ENCODE measurements around the gene KLHDC3. TPM values are rescaled to one million over a fixed set of nuclear protein-coding genes. Genes with fewer than 3 reads are reported as not detected.

The KLHDC3 gene
- total RNA-seq, 1 donor from 2014 or later = 154 TPM

- peak within 1 kb of the TSS; percentile 98 for H3K4me3 Mint-ChIP-seq (ENCODE audit: unreplicated experiment)
- no peaks in the 10 kb centered on the region for H3K9me3 Mint-ChIP-seq (ENCODE audit: unreplicated experiment)
- peaks cover 15% of the 10 kb centered on the region for H3K27me3 Mint-ChIP-seq (ENCODE audit: unreplicated experiment)
- peaks cover 41% of the 10 kb centered on the region for H3K4me1 Mint-ChIP-seq (ENCODE audit: unreplicated experiment)
- H3K36me3 Mint-ChIP-seq (ENCODE audit: low read depth, unreplicated experiment) = peaks cover 43% of the 10 kb centered on the region
- no peak for TF ChIP-seq CTCF (IDR thresholded peaks at IDR 0.05; ENCODE audit: unreplicated experiment)
- peak; percentile 85 for DNase-seq (ENCODE audit: low spot score)
- peak within 1 kb of the TSS; percentile 96 for H3K27ac Mint-ChIP-seq (ENCODE audit: unreplicated experiment)
These were observed 39.6 kb downstream of the KLHDC3 start, which contains the start of gene CUL7 for GRCh38 chr6:43053545-43054205. Gene CUL7, minus strand, starts transcription at chr6:43053851. Its CDS starts 1,063 bp downstream, at chr6:43052788.

- no peaks in the 10 kb centered on the region for H3K9me3 Mint-ChIP-seq (ENCODE audit: unreplicated experiment)
- DNase-seq (ENCODE audit: low spot score) = no peak
- no peak for TF ChIP-seq CTCF (IDR thresholded peaks at IDR 0.05; ENCODE audit: unreplicated experiment)
- peaks cover 15% of the 10 kb centered on the region for H3K27me3 Mint-ChIP-seq (ENCODE audit: unreplicated experiment)
- H3K36me3 Mint-ChIP-seq (ENCODE audit: low read depth, unreplicated experiment) = peaks cover 38% of the 10 kb centered on the region
- peaks cover 46% of the 10 kb centered on the region for H3K4me1 Mint-ChIP-seq (ENCODE audit: unreplicated experiment)
- H3K27ac Mint-ChIP-seq (ENCODE audit: unreplicated experiment) = peak overlapping the region; percentile 85
- peak overlapping the region; percentile 92 for H3K4me3 Mint-ChIP-seq (ENCODE audit: unreplicated experiment)
These were observed 40.3 kb downstream of the KLHDC3 start for GRCh38 chr6:43054206-43054943.

- DNase-seq (ENCODE audit: low spot score) = no peak
- no peaks in the 10 kb centered on the region for H3K9me3 Mint-ChIP-seq (ENCODE audit: unreplicated experiment)
- H3K4me1 Mint-ChIP-seq (ENCODE audit: unreplicated experiment) = peaks cover 51% of the 10 kb centered on the region
- H3K36me3 Mint-ChIP-seq (ENCODE audit: low read depth, unreplicated experiment) = peaks cover 26% of the 10 kb centered on the region
- no peak overlapping the region for H3K27ac Mint-ChIP-seq (ENCODE audit: unreplicated experiment)
- TF ChIP-seq CTCF (IDR thresholded peaks at IDR 0.05; ENCODE audit: unreplicated experiment) = no peak
- no peak overlapping the region for H3K4me3 Mint-ChIP-seq (ENCODE audit: unreplicated experiment)
- H3K27me3 Mint-ChIP-seq (ENCODE audit: unreplicated experiment) = peaks cover 20% of the 10 kb centered on the region
These were observed 41.9 kb downstream of the KLHDC3 start for GRCh38 chr6:43055966-43056365.

GRCh38 chr6:43058531-43058930, 44.5 kb downstream of the KLHDC3 start:
- DNase-seq (ENCODE audit: low spot score) = no peak
- peaks cover 27% of the 10 kb centered on the region for H3K36me3 Mint-ChIP-seq (ENCODE audit: low read depth, unreplicated experiment)
- H3K9me3 Mint-ChIP-seq (ENCODE audit: unreplicated experiment) = no peaks in the 10 kb centered on the region
- peaks cover 33% of the 10 kb centered on the region for H3K4me1 Mint-ChIP-seq (ENCODE audit: unreplicated experiment)
- H3K27ac Mint-ChIP-seq (ENCODE audit: unreplicated experiment) = peak overlapping the region; percentile 54
- H3K4me3 Mint-ChIP-seq (ENCODE audit: unreplicated experiment) = peak overlapping the region; percentile 99
- no peak for TF ChIP-seq CTCF (IDR thresholded peaks at IDR 0.05; ENCODE audit: unreplicated experiment)
- peaks cover 11% of the 10 kb centered on the region for H3K27me3 Mint-ChIP-seq (ENCODE audit: unreplicated experiment)
